ENCODE results near the gene JAK3. TPM values are rescaled to one million over a fixed set of nuclear protein-coding genes. Genes with fewer than 3 reads are reported as not detected.

Gene JAK3
- polyA plus RNA-seq, 1 of the 3 experiments (the other 2 are of a cell fraction): 1.3 TPM

DNA sequence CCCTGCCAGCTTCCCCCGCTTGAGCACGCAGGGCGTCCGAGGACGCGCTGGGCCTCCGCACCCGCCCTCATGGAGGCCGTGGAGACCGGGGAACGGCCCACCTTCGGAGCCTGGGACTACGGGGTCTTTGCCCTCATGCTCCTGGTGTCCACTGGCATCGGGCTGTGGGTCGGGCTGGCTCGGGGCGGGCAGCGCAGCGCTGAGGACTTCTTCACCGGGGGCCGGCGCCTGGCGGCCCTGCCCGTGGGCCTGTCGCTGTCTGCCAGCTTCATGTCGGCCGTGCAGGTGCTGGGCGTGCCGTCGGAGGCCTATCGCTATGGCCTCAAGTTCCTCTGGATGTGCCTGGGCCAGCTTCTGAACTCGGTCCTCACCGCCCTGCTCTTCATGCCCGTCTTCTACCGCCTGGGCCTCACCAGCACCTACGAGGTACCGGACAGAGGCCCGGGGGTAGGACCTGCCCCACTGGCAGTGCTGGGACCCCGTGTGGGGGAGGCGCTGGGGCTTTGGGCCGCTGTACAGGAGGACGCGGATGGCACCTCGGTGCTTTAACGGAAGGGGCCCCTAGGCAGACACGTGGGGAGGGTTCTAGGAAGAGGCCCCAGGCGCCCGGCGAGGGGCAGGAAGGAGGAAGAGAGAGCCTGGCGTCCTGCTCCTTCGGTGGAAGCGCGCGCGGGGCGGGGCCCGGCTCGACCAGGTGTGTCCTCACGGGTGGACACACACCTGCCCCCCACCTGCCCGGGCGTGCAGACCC, 24.6 kb upstream of the JAK3 start (continued):
- TF ChIP-seq TAF1 (IDR thresholded peaks at IDR 0.05; ENCODE audit: borderline replicate concordance, low read depth, low read length): no peak

DNA sequence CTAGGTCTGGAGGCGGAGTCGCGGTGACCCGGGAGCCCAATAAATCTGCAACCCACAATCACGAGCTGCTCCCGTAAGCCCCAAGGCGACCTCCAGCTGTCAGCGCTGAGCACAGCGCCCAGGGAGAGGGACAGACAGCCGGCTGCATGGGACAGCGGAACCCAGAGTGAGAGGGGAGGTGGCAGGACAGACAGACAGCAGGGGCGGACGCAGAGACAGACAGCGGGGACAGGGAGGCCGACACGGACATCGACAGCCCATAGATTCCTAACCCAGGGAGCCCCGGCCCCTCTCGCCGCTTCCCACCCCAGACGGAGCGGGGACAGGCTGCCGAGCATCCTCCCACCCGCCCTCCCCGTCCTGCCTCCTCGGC, 24.1 kb upstream of the JAK3 start, which contains the start of gene SLC5A5:
TSS of gene SLC5A5 (plus strand) at position 68 of the 373 bp plus-strand sequence. CDS start 375 bp downstream, outside the sequence.
- Histone ChIP-seq H3K4me3 (ENCODE audit: low read depth in 2 of 2, low read length in 1 of 2) (no peak within 1 kb of the TSS), H2AFZ (ENCODE audit: low read depth) (no peak within 1 kb of the TSS), H4K20me1 (ENCODE audit: insufficient read depth) (no peaks in the 10 kb centered on the region), H3K9me2 (no peaks in the 10 kb centered on the region), H3K27me3 (ENCODE audit: insufficient read depth) (peaks cover 25% of the 10 kb centered on the region), H3K27ac (ENCODE audit: low read depth in 2 of 2, low read length in 1 of 2) (no peak within 1 kb of the TSS), H3K36me3 (replicated peaks in 1 of 2; ENCODE audit: control insufficient read depth in 1 of 2, insufficient read depth in 2 of 2, low read length in 1 of 2) (no peaks in the 10 kb centered on the region), H3K9ac (no peak within 1 kb of the TSS), H3K79me2 (ENCODE audit: insufficient read depth) (no peaks in the 10 kb centered on the region), H3K4me1 (ENCODE audit: control insufficient read depth in 1 of 2, insufficient read depth in 2 of 2, low read depth in 1 of 2, low read length in 1 of 2) (peaks cover 0 to 5% of the 10 kb centered on the region in 2 experiments; a peak in 1 of 4 replicates), H3F3A (replicated peaks; ENCODE audit: insufficient read depth) (peaks cover 2% of the 10 kb centered on the region), H3K9me3 (no peaks in the 10 kb centered on the region), H3K4me2 (no peak within 1 kb of the TSS)
- DNase-seq: peak; percentile 64
- ChIA-PET POLR2A (interaction anchor here (3.3 kb wide), 1 partner anchor 12 kb away, joined by 26 read pairs; the partner anchor contains the start of gene RPL18A), CTCF (interaction anchor here (0.6 to 4.3 kb wide), 7 partner anchors 12 to 1583 kb away, joined by 3 to 51 read pairs (median 9); partner anchors contain the start of genes ARRDC2, CCDC124 and RPL18A)
- TF ChIP-seq, protein P1, sequence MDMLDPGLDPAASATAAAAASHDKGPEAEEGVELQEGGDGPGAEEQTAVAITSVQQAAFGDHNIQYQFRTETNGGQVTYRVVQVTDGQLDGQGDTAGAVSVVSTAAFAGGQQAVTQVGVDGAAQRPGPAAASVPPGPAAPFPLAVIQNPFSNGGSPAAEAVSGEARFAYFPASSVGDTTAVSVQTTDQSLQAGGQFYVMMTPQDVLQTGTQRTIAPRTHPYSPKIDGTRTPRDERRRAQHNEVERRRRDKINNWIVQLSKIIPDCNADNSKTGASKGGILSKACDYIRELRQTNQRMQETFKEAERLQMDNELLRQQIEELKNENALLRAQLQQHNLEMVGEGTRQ (IDR thresholded peaks at IDR 0.05; ENCODE audit: borderline replicate concordance, low read depth, low read length): no peak
- 0 out of 2 replicates have a peak, but pooled peaks have one; percentile 30 for TF ChIP-seq MXI1 (IDR thresholded peaks at IDR 0.05; ENCODE audit: low read depth, low read length)
- 0% methylated on average over 4 of the region's 26 CpGs for WGBS (ENCODE audit: low lambda C conversion rate)

- Histone ChIP-seq H2AFZ (ENCODE audit: low read depth) (no peak overlapping the region), H3K9me2 (no peaks in the 10 kb centered on the region), H3K27ac (ENCODE audit: low read depth in 2 of 2, low read length in 1 of 2) (no peak overlapping the region), H3K9me3 (no peaks in the 10 kb centered on the region), H3K36me3 (replicated peaks in 1 of 2; ENCODE audit: control insufficient read depth in 1 of 2, insufficient read depth in 2 of 2, low read length in 1 of 2) (no peaks in the 10 kb centered on the region), H3K4me1 (ENCODE audit: control insufficient read depth in 1 of 2, insufficient read depth in 2 of 2, low read depth in 1 of 2, low read length in 1 of 2) (peaks cover 0 to 5% of the 10 kb centered on the region in 2 experiments; a peak in 1 of 4 replicates), H3K4me2 (no peak overlapping the region), H3K9ac (no peak overlapping the region), H3K27me3 (ENCODE audit: insufficient read depth) (peaks cover 25% of the 10 kb centered on the region), H3K79me2 (ENCODE audit: insufficient read depth) (no peaks in the 10 kb centered on the region), H3K4me3 (ENCODE audit: low read depth in 2 of 2, low read length in 1 of 2) (no peak overlapping the region), H3F3A (replicated peaks; ENCODE audit: insufficient read depth) (peaks cover 4% of the 10 kb centered on the region), H4K20me1 (ENCODE audit: insufficient read depth) (no peaks in the 10 kb centered on the region)
- CTCF ChIA-PET: interaction anchor here (0.6 to 4.3 kb wide), 10 partner anchors 9 to 1584 kb away, joined by 3 to 51 read pairs (median 8); partner anchors contain the start of genes ARRDC2, CCDC124 and RPL18A
- WGBS (ENCODE audit: low lambda C conversion rate): 46% methylated on average over 7 of the region's 10 CpGs
- 0 out of 2 replicates have a peak, but pooled peaks have one; percentile 30 for TF ChIP-seq NFIC (IDR thresholded peaks at IDR 0.05; ENCODE audit: borderline replicate concordance)
- TF ChIP-seq, protein P1 (IDR thresholded peaks at IDR 0.05; ENCODE audit: borderline replicate concordance, low read depth, low read length): no peak
- POLR2A ChIA-PET: interaction anchor here (3.3 kb wide), 1 partner anchor 11 kb away, joined by 26 read pairs; the partner anchor contains the start of gene RPL18A
- DNase-seq: no peak
Observed at GRCh38 chr19:17871032-17871877, 23.5 kb upstream of the JAK3 start.

All from SK-N-SH (cell line).